ENCODE data around the gene CMSS1. TPM values are rescaled to one million over a fixed set of nuclear protein-coding genes. Genes with fewer than 3 reads are reported as not detected.
"Not testable (repeated sequence)": the region's sequence is repeated elsewhere in the genome, so short reads cannot be mapped to it uniquely, and the experiment has no call there.

The CMSS1 gene
- total RNA-seq, 2 experiments from 2014 or later, result 95.6 to 97.2 TPM

DNA sequence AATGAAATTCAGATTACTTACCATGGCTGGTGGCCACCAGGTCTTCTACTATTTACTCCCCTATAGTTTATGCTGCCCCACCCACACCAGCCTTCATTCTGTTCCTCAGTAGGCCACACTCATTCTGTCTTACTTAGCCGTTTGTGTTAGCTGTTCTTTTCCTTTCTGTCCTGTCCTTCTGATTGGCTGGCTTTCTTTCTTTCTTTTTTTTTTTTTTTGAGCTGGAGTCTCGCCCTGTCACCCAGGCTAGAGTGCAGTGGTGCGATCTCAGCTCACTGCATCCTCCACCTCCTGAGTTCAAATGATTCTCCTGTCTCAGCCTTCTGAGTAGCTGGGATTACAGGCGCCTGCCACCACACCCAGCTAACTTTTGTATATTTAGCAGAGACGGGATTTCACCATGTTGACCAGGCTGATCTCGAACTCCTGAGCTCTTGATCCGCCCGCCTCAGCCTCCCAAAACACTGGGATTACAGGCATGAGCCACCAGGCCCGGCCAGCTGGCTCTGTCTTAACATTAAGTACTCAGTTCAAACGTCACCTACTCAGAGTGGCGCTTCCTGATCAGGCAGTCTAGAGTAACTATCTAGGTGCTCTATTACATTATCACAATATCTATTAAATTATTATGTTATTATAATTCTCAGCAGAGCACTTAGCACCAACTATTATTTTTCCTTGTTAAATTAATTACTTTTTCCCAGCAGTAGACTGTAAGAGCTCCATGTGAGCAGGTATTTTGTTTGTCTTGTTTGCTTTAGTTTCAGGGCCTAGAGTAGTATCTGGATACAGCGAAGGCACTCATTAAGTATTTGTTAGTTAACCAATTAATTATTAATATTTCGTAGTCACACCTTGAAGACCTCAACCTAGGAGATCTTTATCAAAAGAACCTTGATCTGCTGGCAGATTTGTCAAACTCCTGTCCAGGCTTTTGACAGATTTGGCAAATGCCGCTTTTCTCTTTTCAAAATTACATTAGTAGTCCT lies 6.4 kb downstream of the CMSS1 start:
- ChIA-PET POLR2A (no interaction called here), CTCF (interaction anchor here (1.1 to 2.3 kb wide), 6 partner anchors 8 to 430 kb away, joined by 3 to 26 read pairs (median 4); no protein-coding TSS in a partner anchor)
- no peak for DNase-seq
- H3K9me3 Mint-ChIP-seq, result no peaks in the 10 kb centered on the region
- H3K4me3 Mint-ChIP-seq, result no peak overlapping the region
- peaks cover 31% of the 10 kb centered on the region for H3K4me1 Mint-ChIP-seq (ENCODE audit: low read depth)
- H3K27me3 Mint-ChIP-seq, result no peaks in the 10 kb centered on the region
- no peak overlapping the region for H3K27ac Mint-ChIP-seq
- intact Hi-C loops (cut with micrococcal nuclease), result no loop called here
- peaks cover 7% of the 10 kb centered on the region for H3K36me3 Mint-ChIP-seq

DNA sequence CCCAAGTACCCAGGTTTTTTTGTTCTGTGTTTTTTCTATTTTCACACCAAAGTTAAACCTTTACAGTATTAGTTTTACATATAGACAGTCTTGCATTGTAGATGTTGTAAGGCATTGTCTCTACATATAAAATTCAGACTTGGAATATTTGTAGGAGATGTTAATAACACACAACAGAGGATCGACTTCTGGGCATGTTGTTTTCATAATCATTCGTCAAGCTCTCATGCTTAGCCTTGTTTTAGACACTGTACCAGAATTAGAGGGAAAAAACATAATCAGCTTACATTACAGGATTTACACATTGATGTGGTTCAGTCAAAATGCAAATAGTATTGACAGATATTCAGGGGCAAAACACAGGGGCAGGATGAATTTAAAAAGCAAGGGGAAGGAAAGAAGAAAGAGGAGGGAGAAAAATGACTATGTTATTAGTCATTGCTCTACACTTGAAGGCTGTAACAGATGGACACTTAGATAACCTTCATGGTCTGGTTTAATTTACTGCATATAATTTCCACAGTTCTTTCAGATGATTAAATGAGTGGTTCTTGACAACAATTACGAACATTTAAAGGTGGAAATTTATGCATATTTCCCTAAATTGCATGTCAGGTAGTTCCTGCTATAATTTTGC lies 7.5 kb downstream of the CMSS1 start:
- POLR2A ChIA-PET, result no interaction called here

DNA sequence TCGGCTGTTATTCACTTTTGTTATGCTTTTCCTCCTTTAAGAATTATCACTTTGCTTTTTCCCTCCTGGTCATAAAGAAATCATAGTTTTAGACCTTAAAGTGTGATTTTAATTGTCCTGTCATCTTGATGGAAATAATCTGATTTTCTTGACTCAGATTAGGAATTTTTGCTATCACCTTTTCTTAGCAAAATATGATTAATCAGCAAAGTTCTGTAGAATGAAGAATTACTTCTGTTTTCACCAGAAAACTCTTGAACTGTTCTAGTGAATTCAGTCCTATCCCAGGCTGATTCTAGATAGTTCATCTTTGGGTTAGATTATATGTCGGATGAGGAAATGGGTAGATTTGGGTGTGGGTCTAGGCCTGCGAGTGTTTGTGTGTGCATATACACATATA lies 12.2 kb downstream of the CMSS1 start:
- intact Hi-C loops (cut with micrococcal nuclease), result loop anchor here (5.0 kb wide), 1 partner anchor 237 kb away; no protein-coding TSS in a partner anchor
- H3K27ac Mint-ChIP-seq, result no peak overlapping the region
- DNase-seq, result no peak
- H3K9me3 Mint-ChIP-seq, result no peaks in the 10 kb centered on the region
- H3K27me3 Mint-ChIP-seq, result no peaks in the 10 kb centered on the region
- ChIA-PET POLR2A (interaction anchor here (0.5 kb wide), 1 partner anchor 208 kb away, joined by 3 read pairs; no protein-coding TSS in a partner anchor), CTCF (interaction anchor here (0.6 to 4.7 kb wide), 5 partner anchors 12 to 1273 kb away, joined by 3 to 44 read pairs (median 6); partner anchors contain the start of gene CMSS1)
- peaks cover 26% of the 10 kb centered on the region for H3K4me1 Mint-ChIP-seq (ENCODE audit: low read depth)
- H3K4me3 Mint-ChIP-seq, result no peak overlapping the region
- no peaks in the 10 kb centered on the region for H3K36me3 Mint-ChIP-seq

More for the DNA sequence above, 7.5 kb downstream of the CMSS1 start:
- CTCF ChIA-PET, result interaction anchor here (1.1 to 1.2 kb wide), 2 partner anchors 9 to 19 kb away, joined by 3 to 4 read pairs; no protein-coding TSS in a partner anchor
- Mint-ChIP-seq H3K4me1 (ENCODE audit: low read depth) (peaks cover 26% of the 10 kb centered on the region), H3K27me3 (no peaks in the 10 kb centered on the region), H3K4me3 (no peak overlapping the region), H3K27ac (no peak overlapping the region), H3K9me3 (no peaks in the 10 kb centered on the region), H3K36me3 (peaks cover 5% of the 10 kb centered on the region)
- no peak for DNase-seq
- intact Hi-C loops (cut with micrococcal nuclease), result loop anchor here (1.0 kb wide), 1 partner anchor 31 kb away; no protein-coding TSS in a partner anchor

DNA sequence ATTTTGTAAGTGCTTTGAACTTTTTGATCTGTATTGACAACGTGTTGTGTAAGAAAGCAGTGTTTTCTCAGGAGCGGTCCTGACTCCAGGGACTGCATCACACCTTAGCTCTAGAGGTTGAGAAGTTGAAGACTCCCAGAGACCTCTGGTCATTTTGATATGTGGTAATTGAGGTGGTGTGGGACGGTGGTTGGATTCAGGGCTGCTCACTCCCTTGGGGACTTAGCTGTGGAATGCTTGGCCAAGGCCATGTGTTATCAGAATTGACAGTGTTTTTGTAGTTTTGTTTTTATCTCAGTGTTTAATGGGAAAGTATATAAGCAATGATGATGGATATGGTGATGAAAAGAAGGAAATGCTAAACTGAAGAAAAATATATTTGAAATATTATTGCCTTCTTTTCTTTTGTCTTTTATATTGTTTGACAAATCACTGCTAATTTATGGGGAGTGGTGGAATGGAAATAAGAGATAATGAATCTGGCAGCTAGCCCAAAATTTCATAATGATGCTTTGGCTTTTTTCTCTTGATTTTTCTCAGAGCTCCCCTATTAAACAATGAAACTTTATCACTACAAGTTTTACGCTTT lies 16.0 kb downstream of the CMSS1 start:
- Mint-ChIP-seq H3K4me1 (ENCODE audit: low read depth) (peaks cover 20% of the 10 kb centered on the region), H3K27ac (no peak overlapping the region), H3K36me3 (no peaks in the 10 kb centered on the region), H3K27me3 (no peaks in the 10 kb centered on the region), H3K9me3 (no peaks in the 10 kb centered on the region), H3K4me3 (no peak overlapping the region)
- CTCF ChIA-PET, result interaction anchor here (1.3 to 4.7 kb wide), 7 partner anchors 9 to 427 kb away, joined by 3 to 44 read pairs (median 7); partner anchors contain the start of genes CMSS1 and TBC1D23
- no peak for DNase-seq
- intact Hi-C loops (cut with micrococcal nuclease), result loop anchor here (2.0 to 5.0 kb wide), 3 partner anchors 234 to 757 kb away; no protein-coding TSS in a partner anchor
- POLR2A ChIA-PET, result no interaction called here

DNA sequence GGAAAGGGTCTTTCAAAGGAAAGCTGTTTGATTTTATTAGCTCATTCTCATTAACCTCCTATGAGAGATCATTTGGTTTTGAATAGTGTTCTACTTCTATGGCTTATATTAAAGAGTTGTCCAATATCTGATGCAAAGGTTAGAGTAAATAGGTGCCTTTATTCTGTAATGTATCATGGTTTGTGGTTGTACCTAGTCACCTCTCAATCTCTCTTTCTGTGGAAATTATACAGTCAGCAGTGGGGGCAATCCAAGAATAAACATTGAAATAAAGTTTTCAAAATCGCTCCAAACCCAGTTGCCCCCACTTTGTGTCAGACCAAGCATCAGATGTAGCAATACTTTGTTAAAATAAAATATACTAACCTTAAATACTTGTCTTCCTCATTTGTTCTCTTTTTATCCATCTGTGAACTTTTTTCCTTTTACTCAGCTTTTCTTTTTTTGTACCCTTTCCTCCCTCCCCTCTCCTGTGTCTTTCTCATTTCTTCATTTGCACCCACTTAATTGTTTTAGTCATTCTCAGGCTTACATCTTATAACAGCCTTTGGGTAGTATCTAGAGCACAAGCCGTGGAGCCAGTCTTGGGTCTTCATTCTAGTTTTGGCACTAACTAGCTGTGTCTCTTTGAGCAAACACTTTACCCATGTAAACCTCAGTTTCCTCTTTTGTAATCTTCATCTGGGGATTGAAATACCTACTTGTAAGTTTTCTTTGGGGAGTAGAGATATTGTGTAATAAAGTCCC lies 16.7 kb downstream of the CMSS1 start:
- H3K9me3 Mint-ChIP-seq, result no peaks in the 10 kb centered on the region
- POLR2A ChIA-PET, result no interaction called here
- intact Hi-C loops (cut with micrococcal nuclease), result loop anchor here (5.0 kb wide), 1 partner anchor 233 kb away; no protein-coding TSS in a partner anchor

DNA sequence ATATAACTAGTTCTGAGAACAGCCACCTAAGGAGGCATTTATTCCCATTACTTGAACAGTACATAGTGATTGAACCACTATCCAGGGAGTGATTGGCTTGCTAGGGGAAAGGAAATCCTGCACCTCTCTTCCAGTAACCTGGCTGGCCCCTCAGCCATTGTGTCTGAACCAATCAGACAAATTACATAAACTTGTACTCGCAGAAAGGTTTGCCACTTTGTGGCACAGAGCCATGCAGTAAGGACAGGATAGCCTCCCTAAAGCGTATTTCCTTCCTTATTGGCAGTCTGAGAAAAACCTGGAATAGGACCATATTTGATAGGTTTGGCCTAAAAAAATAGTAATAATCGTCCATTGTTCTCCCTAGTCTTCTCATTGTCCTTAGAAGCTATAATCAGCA lies 19.0 kb downstream of the CMSS1 start:
- H3K4me3 Mint-ChIP-seq, result no peak overlapping the region
- intact Hi-C loops (cut with micrococcal nuclease), result no loop called here
- H3K4me1 Mint-ChIP-seq (ENCODE audit: low read depth), result peaks cover 11% of the 10 kb centered on the region
- ChIA-PET CTCF (interaction anchor here (0.7 to 1.5 kb wide), 2 partner anchors 19 to 410 kb away, joined by 3 read pairs; partner anchors contain the start of gene CMSS1), POLR2A (no interaction called here)
- H3K27me3 Mint-ChIP-seq, result no peaks in the 10 kb centered on the region
- no peak overlapping the region for H3K27ac Mint-ChIP-seq
- no peaks in the 10 kb centered on the region for H3K36me3 Mint-ChIP-seq
- no peaks in the 10 kb centered on the region for H3K9me3 Mint-ChIP-seq
- DNase-seq, result no peak

More for the DNA sequence above, 16.7 kb downstream of the CMSS1 start:
- Mint-ChIP-seq H3K4me1 (ENCODE audit: low read depth) (peaks cover 20% of the 10 kb centered on the region), H3K4me3 (no peak overlapping the region), H3K36me3 (no peaks in the 10 kb centered on the region), H3K27ac (no peak overlapping the region), H3K27me3 (no peaks in the 10 kb centered on the region)
- DNase-seq, result no peak
- CTCF ChIA-PET, result interaction anchor here (1.3 to 4.7 kb wide), 6 partner anchors 9 to 426 kb away, joined by 3 to 44 read pairs (median 5); partner anchors contain the start of gene TBC1D23

DNA sequence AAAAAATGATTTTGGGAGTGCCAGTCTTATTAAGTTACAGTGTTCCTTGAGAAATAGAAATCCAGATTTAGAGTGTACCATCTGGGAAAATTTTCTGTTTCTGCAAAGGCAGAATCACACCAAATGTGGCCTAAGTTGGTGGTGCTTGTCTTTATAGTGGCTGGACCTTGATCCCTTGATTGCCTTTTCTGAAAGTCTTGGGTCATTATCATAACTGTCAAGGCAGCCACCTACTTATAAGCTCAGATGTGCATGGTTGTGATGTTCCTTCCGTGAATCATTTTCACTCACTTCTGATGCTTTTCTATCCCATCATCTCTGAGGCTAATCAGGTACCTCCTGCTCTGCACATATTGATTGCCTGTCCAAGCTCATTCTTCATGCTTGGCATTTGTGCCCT lies 20.1 kb downstream of the CMSS1 start:
- intact Hi-C loops (cut with micrococcal nuclease), result no loop called here
- H3K4me1 Mint-ChIP-seq (ENCODE audit: low read depth), result peaks cover 11% of the 10 kb centered on the region
- H3K27ac Mint-ChIP-seq, result no peak overlapping the region
- POLR2A ChIA-PET, result no interaction called here
- no peak for DNase-seq
- no peaks in the 10 kb centered on the region for H3K27me3 Mint-ChIP-seq
- no peak overlapping the region for H3K4me3 Mint-ChIP-seq
- CTCF ChIA-PET, result interaction anchor here (1.5 kb wide), 1 partner anchor 409 kb away, joined by 3 read pairs; no protein-coding TSS in a partner anchor
- no peaks in the 10 kb centered on the region for H3K9me3 Mint-ChIP-seq
- no peaks in the 10 kb centered on the region for H3K36me3 Mint-ChIP-seq

DNA sequence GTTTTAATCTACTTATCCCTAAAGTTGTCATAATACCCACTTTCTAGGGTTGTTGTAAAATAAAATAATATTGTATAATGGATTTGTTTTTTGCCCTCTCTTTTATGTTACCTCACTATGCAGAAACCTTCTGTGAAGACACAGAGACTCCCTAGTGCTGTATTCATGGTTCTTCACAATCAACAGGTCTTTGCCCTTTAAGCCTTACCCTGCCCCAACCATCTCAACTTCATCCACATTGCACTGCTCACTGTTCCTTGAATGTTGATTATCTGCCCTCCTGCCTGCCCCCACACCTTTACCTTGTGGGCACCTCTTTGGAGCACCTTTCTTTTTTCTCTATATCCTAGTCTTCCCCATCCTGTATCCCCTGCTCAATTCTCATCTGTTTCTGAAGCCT lies 21.1 kb downstream of the CMSS1 start:
- H3K9me3 Mint-ChIP-seq, result no peaks in the 10 kb centered on the region
- no peaks in the 10 kb centered on the region for H3K36me3 Mint-ChIP-seq
- H3K27ac Mint-ChIP-seq, result no peak overlapping the region
- no peaks in the 10 kb centered on the region for H3K27me3 Mint-ChIP-seq
- H3K4me1 Mint-ChIP-seq (ENCODE audit: low read depth), result peaks cover under 1% of the 10 kb centered on the region
- no peak for DNase-seq
- CTCF ChIA-PET, result interaction anchor here (1.4 kb wide), 1 partner anchor 415 kb away, joined by 6 read pairs; no protein-coding TSS in a partner anchor
- H3K4me3 Mint-ChIP-seq, result no peak overlapping the region
- POLR2A ChIA-PET, result no interaction called here
- intact Hi-C loops (cut with micrococcal nuclease), result no loop called here

DNA sequence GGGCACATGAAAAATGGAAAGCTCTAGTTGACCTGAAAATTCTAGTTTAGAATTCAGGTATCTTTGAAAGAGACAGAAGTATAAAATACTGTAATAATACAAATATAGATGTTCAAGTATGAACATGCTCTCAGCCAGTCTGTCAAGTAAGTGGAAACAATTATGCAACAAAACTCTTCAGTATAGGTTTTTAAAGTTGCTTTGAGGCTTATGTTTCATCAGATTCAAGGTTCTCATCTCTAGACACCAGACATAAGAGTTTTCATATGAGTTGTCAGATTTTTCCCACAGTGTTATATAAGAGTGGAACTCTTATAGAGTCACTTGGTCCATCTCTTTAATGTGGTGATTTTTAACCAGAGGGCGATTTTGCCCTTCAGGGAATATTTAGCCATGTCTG lies 22.0 kb downstream of the CMSS1 start:
- Mint-ChIP-seq H3K27me3 (no peaks in the 10 kb centered on the region), H3K27ac (no peak overlapping the region), H3K4me1 (ENCODE audit: low read depth) (peaks cover 1% of the 10 kb centered on the region), H3K4me3 (no peak overlapping the region), H3K36me3 (no peaks in the 10 kb centered on the region), H3K9me3 (no peaks in the 10 kb centered on the region)
- DNase-seq, result no peak
- POLR2A ChIA-PET, result no interaction called here
- intact Hi-C loops (cut with micrococcal nuclease), result no loop called here
- CTCF ChIA-PET, result interaction anchor here (1.4 kb wide), 1 partner anchor 414 kb away, joined by 6 read pairs; no protein-coding TSS in a partner anchor

DNA sequence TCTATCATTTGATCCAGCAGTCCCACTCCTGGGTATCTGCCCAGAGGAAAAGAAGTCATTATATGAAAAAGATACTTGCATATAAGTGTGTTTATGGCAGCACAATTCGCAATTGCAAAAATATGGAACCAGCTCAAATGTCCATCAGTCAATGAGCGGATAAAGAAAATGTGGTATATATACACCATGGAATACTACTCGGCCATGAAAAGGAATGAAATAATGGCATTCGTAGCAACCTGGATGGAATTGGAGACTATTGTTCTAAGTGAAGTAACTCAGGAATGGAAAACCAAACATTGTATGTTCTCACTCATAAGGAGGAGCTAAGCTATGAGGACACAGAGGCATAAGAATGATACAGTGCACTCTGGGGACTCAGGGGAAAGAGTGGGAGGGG lies 24.3 kb downstream of the CMSS1 start:
- DNase-seq; H3K4me3 Mint-ChIP-seq; H3K27me3 Mint-ChIP-seq; H3K36me3 Mint-ChIP-seq; H3K9me3 Mint-ChIP-seq; POLR2A ChIA-PET; H3K4me1 Mint-ChIP-seq (ENCODE audit: low read depth); intact Hi-C loops (cut with micrococcal nuclease); H3K27ac Mint-ChIP-seq: not testable (repeated sequence)
- CTCF ChIA-PET, result interaction anchor here (0.6 to 1.3 kb wide), 2 partner anchors 10 to 1024 kb away, joined by 3 to 9 read pairs; no protein-coding TSS in a partner anchor
